AG09319 (cell line): ENCODE measurements around the gene ABTB1.

ENCODE experiments used
- DNase-seq: peaks from one replicate; pipeline ENCODE4 v3.0.0-alpha.2; 2010; ENCODE audit warnings: low read depth; ENCODE audit errors: extremely low read depth
- TF ChIP-seq, protein P1 (sequence below): IDR thresholded peaks from 2 replicates; pipeline ENCODE4 v1.5.1; 2011; ENCODE audit warnings: low read depth, mild to moderate bottlenecking, inconsistent platforms, low read length, moderate library complexity

Gene ABTB1

DNA sequence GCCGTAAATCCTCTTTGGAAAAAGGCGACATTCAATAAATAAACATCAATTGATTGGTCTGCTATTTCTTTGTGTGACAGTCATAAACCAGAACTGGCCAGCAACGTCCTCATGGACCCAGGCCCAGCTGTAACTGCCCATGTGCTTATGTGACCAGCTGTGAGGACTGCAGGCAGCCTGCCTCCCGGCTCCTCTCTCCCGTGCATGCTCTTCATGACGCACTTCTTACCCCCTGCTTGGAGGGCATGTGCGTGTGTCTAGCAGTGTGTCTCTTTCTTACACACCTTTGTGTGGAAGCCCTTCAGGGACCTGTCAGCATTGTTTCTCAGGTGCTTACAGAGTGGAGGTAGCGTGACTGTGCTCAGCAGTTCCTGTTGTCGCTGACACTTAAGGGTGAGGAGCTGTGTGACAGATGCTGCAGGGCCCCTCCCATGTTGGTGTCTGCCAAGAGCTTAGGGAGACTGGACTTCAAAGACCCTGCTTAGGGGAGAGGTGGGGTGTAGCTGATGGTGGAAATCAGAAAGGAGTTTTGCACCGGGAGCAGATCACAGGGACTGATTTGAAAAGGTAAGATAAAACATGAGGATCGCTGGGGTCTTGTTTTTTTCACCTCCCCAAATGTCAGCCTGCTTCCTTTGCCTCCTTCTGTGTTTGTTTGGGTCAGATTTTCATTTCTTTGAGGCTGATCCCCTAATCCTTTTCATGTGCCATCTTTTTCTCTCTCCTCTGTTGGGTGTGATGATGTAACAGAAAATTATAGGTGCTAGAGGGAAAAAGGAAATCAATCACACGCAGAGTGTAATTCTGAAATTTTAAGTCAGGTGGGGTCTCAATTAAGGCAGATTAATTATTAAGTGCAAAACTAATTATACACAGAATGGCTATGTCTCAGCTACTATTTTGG lies 41.7 kb upstream of the ABTB1 start:
- TF ChIP-seq, protein P1, sequence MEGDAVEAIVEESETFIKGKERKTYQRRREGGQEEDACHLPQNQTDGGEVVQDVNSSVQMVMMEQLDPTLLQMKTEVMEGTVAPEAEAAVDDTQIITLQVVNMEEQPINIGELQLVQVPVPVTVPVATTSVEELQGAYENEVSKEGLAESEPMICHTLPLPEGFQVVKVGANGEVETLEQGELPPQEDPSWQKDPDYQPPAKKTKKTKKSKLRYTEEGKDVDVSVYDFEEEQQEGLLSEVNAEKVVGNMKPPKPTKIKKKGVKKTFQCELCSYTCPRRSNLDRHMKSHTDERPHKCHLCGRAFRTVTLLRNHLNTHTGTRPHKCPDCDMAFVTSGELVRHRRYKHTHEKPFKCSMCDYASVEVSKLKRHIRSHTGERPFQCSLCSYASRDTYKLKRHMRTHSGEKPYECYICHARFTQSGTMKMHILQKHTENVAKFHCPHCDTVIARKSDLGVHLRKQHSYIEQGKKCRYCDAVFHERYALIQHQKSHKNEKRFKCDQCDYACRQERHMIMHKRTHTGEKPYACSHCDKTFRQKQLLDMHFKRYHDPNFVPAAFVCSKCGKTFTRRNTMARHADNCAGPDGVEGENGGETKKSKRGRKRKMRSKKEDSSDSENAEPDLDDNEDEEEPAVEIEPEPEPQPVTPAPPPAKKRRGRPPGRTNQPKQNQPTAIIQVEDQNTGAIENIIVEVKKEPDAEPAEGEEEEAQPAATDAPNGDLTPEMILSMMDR: no peak
- DNase-seq: no peak

- no peak for DNase-seq
- TF ChIP-seq, protein P1: no peak
These were observed 40.5 kb upstream of the ABTB1 start for GRCh38 chr3:127632035-127632820.

DNA sequence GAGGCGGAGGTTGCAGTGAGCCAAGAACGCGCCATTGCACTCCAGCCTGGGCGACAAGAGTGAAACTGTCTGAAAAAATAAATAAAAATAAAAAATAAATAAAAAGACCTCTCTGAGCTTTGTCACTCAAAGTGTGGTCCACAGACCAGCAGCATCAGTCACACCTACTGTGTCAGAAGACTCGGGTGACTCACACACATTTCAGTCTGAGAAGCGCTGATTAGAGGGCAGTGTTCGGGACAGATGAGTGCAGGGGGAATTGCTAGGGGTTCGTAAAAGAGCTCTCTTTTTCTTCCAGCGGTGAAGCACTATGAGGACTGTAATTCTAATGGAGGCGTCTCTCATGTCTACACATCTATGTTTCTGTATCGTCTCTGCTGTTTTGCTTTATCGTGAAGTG lies 38.1 kb upstream of the ABTB1 start:
- DNase-seq: no peak
- TF ChIP-seq, protein P1: no peak

DNA sequence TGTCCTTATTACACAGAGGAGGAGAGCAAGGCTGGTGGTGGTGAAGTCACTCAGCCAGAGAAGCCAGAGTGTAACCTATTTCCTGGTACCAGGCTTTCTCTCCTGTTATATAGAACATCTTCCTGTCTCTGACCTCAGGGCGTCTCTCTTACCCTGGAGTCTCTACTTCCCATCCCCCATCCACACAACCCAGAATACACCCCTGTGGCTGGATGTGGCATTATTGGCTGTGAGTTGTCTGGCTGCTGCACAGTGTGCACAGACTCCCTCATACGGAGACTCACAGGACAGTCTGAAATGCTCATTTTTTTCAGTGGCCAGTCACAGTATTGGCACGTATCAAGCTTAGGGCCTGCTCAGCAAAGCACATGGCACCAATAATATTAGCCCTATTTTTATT lies 35.2 kb upstream of the ABTB1 start:
- TF ChIP-seq, protein P1: no peak
- no peak for DNase-seq

- no peak for DNase-seq
- TF ChIP-seq, protein P1: no peak
These were observed 34.8 kb upstream of the ABTB1 start for GRCh38 chr3:127637971-127638370.

GRCh38 chr3:127639173-127640041 lies 33.3 kb upstream of the ABTB1 start:
- TF ChIP-seq, protein P1: no peak
- no peak for DNase-seq
